GM18526 (cell line): Measurements from ENCODE around the gene ASCC2.

Experiments
- POLR2A ChIP-seq: IDR thresholded peaks from 3 replicates; pipeline ENCODE4 v1.6.1; 2011; ENCODE audit not compliant: insufficient read length; ENCODE audit errors: extremely low read depth

Gene ASCC2

DNA sequence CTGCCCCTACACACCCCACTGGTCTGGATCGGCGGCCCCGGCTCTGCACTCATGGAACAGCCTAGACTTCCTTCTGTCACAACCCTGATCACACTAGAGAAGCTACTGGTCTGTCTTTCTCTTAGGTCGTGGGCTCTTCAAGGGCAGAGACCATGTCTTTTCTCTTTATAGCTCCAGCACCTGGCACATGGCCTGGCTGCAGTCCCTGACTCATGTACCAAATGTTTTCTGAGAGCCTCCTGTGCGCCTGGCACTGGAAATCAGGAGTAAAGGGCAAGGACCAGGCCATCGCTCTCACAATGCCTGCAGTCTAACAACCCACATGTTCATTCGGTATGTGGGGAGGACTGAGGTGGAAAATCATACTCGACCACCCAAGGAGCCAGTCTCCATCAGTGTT, 7.5 kb downstream of the ASCC2 start:
- TF ChIP-seq POLR2A = no peak

DNA sequence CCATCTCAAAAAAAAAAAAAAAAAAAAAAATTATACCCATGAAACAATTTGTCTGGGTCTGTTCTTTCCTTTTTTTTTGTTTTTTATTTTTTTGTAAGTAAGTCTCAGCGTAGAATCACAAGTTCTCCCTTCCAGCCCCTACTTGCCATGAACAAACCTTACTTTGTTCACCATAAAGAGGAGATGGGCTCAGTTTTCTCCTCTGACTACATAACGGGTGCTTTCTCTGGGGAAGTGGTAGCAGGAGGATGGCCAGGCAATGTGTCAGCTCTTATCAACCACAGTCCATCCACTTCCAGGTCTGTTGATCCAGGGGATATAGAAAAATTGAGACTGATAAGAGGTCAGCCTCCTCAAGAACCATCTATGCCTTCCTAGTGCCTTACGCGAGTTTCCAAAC, 11.0 kb downstream of the ASCC2 start:
- TF ChIP-seq POLR2A = no peak

GRCh38 chr22:29825578-29825977, 12.5 kb downstream of the ASCC2 start:
- TF ChIP-seq POLR2A = no peak

- TF ChIP-seq POLR2A = no peak
These were observed 13.4 kb downstream of the ASCC2 start for GRCh38 chr22:29824677-29825076.

- no peak for TF ChIP-seq POLR2A
These were observed 16.6 kb downstream of the ASCC2 start for GRCh38 chr22:29821291-29822016.

DNA sequence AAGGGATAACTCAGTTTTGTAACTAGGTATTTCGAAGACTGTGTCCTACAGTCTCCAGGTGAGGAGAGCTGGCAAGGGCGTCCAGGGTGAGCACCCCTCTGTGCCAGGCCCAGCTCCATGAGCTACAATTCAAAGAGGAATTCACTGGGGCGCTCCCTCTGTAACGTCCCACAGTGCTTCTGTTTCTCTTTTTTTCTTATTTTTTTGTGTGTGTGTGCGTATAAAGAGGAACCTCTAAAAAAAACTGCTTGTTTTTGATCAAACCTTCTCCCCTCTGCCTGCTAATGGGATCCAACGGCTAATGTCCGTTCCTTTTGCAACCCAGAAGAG, 17.1 kb downstream of the ASCC2 start:
- no peak for TF ChIP-seq POLR2A

DNA sequence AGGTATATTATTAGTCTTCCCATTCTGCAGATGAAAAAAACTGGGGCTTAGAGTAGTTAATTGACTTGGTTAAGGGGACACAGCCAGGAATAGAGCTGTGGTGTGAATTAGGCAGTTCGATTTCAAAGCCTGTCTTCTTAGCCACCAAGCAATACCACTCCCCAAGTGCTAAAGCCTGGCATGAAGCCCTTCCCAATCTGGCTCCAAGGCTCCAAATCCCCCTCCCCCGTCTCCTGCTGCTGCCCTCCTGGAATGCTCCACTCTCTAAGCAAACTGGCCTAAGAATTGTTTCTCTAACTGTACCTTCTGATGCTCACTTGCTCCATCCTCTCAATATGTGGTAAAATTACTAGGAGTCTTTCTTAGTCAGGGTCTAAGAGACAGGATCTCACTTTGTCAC, 18.6 kb downstream of the ASCC2 start:
- no peak for TF ChIP-seq POLR2A

GRCh38 chr22:29817724-29818123, 20.4 kb downstream of the ASCC2 start:
- TF ChIP-seq POLR2A = no peak

GRCh38 chr22:29816980-29817379, 21.1 kb downstream of the ASCC2 start:
- TF ChIP-seq POLR2A = no peak

DNA sequence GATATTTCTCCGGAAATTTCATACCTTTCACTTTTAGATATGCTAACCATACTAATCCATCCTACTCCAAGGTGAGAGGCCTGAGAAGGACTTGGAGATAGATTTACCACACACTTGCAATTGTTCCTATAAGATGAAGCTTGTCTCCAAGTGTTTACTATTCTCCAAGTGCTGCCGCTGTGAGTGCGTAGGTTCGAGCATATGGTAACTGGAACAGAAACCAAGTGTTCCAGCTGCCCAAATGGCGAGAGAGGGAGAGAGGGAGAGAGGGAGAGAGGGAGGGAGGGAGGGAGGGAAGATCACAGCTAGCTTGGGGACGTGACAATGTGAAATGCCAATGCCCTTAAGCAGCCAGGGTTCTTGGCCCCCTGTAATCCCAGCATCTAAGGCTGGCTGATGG, 21.5 kb downstream of the ASCC2 start:
- no peak for TF ChIP-seq POLR2A

DNA sequence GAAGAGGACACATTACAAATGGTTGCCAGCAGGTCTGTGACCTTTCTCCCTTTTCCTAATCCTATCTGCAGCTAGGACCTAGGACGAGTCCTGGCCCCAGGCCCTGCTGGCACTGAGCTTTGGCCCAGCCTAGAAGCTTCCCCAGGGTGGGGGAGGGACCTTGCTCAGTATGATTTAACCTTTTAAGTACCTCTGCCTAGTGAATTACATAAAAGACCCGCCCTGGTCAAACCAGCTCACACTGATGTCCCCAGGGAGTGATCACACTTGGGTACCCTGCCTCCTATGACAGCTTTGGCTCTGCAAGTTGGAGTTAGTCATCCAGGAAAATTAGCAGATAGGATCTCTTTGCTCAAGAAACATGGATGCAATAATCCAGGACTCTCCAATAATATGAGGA, 21.9 kb downstream of the ASCC2 start:
- TF ChIP-seq POLR2A = no peak

- no peak for TF ChIP-seq POLR2A
These were observed 22.5 kb downstream of the ASCC2 start for GRCh38 chr22:29815580-29815979.

DNA sequence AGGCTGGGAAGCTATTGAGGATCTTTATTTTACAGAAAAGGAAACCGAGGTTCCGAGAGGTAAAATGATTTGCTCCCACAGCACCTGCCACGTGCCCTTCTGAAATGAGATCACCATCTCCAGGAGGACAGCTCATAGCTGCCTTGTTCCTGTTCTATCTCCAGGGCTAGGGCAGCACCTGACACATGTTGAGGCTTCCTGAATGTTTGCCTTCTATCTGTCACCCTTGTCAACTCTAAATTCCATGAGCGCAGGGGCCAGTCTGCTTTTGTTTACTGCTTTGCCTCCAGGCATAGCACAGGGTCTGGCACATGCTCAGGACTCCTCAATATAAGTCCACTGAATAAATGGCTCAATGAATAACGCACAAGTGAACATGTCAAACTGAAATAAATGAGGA, 24.1 kb downstream of the ASCC2 start:
- no peak for TF ChIP-seq POLR2A

- TF ChIP-seq POLR2A = no peak
These were observed 24.5 kb downstream of the ASCC2 start for GRCh38 chr22:29813563-29813962.

DNA sequence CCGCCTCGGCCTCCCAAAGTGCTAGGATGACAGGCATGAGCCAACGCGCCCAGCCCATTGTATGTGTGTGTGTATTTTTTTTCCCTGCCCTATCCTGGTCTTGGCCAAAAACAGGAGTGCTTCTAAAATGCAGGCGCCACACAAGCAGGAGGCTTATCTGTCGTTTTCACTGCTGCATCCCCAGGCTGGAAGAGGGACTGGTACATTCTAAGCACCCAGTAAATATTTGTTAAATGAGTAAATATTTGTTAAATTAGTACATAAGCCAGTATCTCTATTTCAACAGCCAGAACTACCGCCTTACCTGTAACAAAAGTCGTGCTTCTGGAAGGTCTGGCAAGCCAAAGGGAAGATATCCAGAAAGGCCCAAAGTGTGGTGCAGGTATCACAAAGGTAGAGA, 24.9 kb downstream of the ASCC2 start:
- no peak for TF ChIP-seq POLR2A

DNA sequence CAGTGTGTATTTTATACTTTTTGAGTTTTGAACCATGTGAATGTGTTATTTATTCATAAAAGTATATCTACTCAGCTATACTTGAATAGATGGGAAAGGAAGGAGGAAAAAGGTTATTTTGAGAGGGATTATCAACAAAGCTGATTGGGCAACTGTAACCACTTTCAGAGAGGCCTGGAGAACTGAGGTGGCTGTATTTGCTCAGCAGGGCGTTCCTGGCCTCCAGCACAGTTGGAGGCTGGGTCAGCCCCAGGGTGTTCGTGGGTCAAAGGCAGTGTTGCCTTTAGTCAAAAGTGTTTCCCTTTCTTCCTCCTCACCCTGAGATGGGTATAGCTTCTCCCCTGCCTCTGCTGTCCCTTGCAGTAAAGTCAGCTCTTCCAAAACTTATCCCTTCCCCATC, 26.7 kb downstream of the ASCC2 start:
- no peak for TF ChIP-seq POLR2A

GRCh38 chr22:29810216-29810615, 27.9 kb downstream of the ASCC2 start:
- no peak for TF ChIP-seq POLR2A
